HG03039 (cell line): ENCODE measurements around the gene SMYD1.

Source experiments
- ATAC-seq: cut with Tn5 transposase; IDR thresholded peaks from one replicate; pipeline ENCODE4 v1.9.1; 2021; ENCODE audit warnings: mild to moderate bottlenecking, moderate library complexity; ENCODE audit not compliant: unreplicated experiment

The SMYD1 gene

DNA sequence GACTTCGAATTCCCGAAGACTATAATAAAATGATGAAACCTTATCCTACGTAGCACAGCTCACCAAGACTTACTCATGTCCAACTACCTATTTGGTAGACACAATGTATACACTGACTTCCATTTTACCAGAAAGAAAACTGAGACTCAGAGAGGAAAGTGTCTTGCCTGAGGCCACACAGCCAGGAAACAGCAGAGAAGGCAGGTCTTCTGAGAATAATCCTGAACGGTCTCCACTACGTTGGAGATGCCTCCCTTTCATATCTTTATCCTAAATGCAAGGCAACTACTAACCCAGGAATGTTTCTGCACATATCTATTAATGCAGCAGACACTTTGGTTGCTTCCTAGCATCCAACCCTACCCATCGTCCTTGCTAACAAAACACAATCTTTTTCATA, 72.2 kb downstream of the SMYD1 start:
- no peak for ATAC-seq

DNA sequence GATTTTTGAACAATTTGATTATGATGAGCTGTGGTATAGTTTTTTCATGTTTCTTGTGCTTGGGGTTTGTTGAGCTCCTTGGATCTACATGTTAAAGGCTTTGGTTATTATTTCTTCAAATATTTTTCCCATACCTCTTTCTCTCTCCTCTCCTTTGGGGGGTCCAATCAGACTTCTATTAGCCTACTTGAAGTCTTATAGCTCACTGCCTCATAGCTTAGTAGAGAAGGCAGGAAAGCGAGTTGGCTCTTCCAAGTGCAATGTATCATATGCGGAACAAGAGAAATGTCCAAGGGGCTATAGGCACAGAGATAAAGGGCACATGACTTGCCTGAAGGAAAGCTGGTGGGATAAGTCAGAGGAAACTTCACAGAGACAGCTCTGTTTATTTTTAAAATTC, 74.3 kb downstream of the SMYD1 start:
- no peak for ATAC-seq

DNA sequence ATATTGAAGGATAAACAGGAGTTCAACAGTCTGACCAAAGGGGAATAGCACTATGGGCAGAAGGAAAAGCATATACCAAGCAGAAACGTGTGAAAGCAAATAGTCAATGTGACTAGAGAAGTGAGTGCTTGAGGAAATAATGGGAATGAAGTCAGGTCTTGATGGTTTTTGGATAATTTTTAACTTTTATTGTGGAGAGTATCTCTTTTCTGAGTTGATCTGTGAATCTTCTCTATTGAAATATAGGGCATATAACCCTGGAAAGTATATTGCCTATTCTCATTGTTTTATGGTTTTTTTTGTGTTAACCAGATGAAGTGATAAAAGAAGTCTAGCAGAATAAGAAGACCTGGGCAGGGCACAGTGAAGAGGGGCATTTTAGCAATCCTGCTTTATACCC, 76.6 kb downstream of the SMYD1 start:
- no peak for ATAC-seq

DNA sequence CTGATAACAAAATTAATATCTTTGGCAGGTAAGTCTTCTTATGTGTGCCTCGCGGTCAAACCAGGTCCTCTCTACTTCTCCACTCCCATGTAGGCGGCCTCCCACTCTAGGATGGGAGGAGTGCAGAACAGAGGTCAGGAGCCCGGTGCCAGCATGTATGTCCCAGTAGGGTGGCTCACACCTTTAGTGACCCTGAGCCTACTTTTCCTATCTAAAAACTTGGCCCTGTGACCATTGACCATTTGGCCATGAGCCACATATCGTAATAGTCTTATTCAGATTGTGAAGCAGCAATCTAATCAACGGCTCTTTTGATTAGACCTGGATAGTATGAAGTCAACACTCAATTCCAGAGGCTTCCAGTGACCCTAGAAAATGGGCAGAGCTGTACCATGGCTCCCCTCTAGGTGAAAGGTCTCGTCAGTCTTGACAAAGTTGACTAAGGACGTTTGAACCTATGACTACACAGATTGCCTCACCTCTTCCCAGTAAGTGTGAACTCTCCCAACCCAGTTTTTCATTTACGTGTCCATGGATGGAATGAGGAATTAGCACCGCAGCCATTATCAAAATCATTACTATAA, 77.4 kb downstream of the SMYD1 start:
- ATAC-seq = no peak

DNA sequence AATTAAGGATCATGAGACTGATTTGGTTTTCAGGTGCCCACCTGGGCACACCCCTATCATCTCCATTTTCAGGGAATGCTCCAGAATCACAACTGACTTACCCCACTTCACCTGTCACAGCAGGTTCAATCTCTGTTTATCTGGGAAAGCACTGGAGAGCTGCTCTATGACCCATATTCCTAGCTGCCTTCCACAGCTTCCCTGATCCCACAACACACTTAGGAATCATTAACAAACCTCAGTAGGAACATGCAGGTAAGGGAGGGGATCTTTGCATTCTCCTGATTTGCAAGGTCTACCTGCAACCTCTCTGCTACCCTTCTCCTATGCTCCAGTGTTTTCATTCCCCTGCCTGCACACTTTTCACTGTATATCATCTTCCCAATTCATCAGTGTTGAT, 79.0 kb downstream of the SMYD1 start:
- no peak for ATAC-seq

DNA sequence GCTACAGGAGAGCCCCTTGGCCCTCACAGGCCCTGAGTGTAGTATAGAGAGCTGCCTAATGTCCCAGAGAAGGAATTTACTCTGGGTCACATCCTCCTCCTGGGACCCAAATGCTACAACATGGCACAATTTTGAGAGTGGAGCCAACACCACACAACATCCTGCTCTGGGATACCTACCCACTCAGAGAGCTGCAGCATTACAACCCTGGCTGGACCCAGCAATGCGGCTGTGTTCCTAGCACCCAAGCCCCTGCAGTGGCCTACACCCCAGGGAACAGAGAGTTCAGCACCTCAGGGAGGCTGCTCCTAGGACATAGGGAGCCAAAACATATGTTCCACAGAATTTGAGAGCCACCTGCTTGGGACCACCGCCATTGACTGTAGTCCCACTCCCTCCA, 79.5 kb downstream of the SMYD1 start:
- no peak for ATAC-seq

DNA sequence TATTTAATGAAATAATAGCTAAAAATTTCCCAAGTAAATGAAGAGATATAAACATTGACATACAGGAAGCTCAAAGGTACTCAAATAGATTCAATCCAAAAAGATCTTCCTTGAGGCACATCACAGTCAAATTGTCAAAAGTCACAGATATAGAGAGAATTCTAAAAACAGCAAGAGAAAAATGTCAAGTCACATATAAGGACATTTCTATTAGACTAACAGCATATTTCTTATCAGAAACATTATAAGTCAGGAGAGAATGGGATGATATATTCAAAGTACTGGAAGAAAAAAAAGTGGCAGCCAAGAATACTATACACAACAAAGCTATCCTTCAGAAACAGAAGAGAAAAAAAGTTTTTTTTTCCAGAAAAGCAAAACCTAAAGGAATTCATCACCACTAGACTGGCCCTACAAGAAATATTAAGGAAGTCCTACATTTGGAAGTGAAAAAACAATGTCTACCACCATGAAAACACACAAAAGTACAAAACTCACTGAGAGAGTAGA, 81.4 kb downstream of the SMYD1 start:
- no peak for ATAC-seq

DNA sequence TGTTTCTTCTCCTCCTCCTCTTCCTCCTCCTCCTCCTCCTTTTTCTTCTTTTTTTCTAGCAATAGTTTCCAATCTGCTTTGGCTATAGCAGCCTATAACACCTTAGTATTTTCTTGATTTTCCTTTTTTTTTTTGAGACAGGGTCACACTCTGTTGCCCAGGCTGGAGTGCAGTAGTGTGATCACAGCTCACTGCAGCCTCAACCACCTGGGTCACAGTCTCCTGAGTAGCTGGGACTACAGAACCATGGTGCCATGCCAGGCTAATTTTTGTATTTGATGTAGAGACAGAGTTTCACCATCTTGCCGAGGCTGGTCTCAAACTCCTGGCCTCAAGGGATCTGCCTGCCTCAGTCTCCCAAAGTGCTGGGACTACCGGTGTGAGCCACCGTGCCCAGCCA, 91.9 kb downstream of the SMYD1 start:
- ATAC-seq = no peak

DNA sequence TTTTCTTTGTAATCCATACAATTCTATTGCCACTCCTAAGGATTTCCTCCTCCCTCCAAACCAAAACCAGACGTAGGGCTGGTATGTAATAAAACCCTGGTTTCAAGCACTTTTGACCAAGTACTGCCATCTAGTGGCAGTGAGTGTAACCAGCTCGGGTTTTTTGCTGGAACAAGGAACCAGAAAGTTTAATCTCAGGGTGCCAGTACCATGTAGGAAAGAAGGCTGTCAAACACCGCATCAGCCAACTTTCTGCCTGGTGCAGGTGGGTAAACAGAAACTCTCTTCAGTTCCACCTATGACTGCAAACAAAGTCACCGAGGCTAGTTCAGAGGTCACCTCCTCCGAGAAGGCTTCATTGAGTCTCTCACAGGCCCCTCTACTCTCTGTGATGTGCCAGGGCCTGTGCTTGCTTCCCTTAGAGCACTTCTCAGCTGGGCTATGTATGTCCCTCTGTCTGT, 92.4 kb downstream of the SMYD1 start:
- no peak for ATAC-seq

DNA sequence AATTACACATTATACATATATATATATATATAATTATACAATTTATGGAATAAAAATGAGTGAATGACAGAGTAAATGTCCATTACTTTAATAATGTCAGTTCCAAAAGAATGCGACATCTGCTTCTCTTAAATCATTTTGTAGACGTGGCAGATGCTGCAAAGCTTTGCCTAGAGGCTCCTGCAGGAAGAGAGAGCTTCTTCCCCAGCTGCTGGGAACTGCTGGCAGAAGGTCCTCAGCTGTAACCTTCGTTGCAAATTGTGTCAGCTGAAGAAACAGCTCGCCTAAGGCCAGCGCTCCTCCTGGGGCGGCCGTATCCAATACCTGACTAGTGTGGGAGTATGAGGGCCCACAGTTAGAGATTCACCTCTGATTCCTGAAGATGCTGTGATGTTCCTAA, 92.9 kb downstream of the SMYD1 start:
- ATAC-seq = no peak

DNA sequence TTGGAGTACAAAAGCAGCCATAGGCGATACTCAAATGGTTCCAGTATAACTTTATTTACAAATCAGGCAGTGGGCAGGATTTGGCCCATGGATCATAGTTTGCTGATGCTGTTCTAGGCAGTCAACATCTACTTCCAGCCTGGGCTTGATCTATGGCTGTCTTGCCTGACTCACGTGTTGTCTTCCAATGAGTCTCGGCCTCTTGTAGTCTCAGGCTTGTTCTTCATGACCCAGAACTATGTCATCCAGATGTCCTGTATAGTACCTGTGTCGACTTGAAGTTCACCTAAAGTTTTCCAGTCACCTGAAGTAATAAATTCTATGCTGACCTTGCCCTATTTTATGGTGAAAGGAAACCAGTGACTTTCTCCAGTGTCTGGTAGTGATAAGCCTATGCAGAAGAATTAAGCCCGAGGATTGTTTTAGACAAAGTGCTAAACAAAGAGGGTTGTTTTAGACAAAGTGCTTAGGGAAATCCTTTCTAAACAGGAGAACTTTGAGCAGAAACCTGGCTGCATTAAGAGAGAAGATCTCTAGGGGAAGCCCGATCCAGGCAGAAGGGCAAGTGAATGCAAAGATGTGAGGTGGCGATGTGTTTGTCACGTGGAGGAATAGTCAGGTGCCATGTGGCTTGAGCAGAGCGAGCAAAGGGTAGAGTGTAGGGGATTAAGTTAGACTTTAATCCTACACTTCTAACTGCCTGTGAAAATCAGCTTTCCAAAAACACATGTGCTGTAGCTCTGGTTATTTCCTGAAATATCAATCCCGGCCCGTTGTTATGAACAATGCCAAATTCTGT, 94.0 kb downstream of the SMYD1 start:
- no peak for ATAC-seq
